ENCODE data around the gene CEP162. TPM values are rescaled to one million over a fixed set of nuclear protein-coding genes. Genes with fewer than 3 reads are reported as not detected.

The CEP162 gene
- total and polyA plus RNA-seq, 2 experiments from 2014 or later: 9.2 to 15.4 TPM

- Histone ChIP-seq H3K9me2 (ENCODE audit: insufficient read depth) (no peaks in the 10 kb centered on the region), H4K20me1 (replicated peaks; ENCODE audit: insufficient read depth) (no peaks in the 10 kb centered on the region), H3K79me2 (replicated peaks; ENCODE audit: insufficient read depth) (no peaks in the 10 kb centered on the region), H3K27me3 (ENCODE audit: insufficient read depth) (no peaks in the 10 kb centered on the region), H3F3A (replicated peaks; ENCODE audit: low read depth) (no peaks in the 10 kb centered on the region), H3K36me3 (ENCODE audit: insufficient read depth) (no peaks in the 10 kb centered on the region; the same call in 1 of the 2 replicates), H3K4me1 (ENCODE audit: insufficient read depth) (no peaks in the 10 kb centered on the region), H3K27ac (ENCODE audit: low read depth) (no peak overlapping the region), H2AFZ (no peak overlapping the region), H3K4me3 (no peak overlapping the region), H3K4me2 (no peak overlapping the region)
- Mint-ChIP-seq H3K36me3 (ENCODE audit: low read depth) (peaks cover 16% of the 10 kb centered on the region; the same call in 2 of the 3 replicates), H3K27ac (no peak overlapping the region), H3K4me1 (no peaks in the 10 kb centered on the region), H3K9me3 (no peaks in the 10 kb centered on the region; the same call in 2 of the 3 replicates), H3K27me3 (ENCODE audit: insufficient read depth, low read depth, poor library complexity) (no peaks in the 10 kb centered on the region), H3K4me3 (no peak overlapping the region)
- DNase-seq (ENCODE audit: low spot score) (no peak), ATAC-seq (no peak)
- TF ChIP-seq ZNF331 (CRISPR knock-in tag; IDR thresholded peaks at IDR 0.05; ENCODE audit: low read depth) (no peak), CREB1 (CRISPR knock-in tag; IDR thresholded peaks at IDR 0.05; ENCODE audit: low read depth) (no peak), REST (IDR thresholded peaks at IDR 0.05; ENCODE audit: unreplicated experiment) (no peak), POLR2AphosphoS5 (IDR thresholded peaks at IDR 0.05; ENCODE audit: low read depth) (no peak)
- TF ChIP-seq, protein P1, sequence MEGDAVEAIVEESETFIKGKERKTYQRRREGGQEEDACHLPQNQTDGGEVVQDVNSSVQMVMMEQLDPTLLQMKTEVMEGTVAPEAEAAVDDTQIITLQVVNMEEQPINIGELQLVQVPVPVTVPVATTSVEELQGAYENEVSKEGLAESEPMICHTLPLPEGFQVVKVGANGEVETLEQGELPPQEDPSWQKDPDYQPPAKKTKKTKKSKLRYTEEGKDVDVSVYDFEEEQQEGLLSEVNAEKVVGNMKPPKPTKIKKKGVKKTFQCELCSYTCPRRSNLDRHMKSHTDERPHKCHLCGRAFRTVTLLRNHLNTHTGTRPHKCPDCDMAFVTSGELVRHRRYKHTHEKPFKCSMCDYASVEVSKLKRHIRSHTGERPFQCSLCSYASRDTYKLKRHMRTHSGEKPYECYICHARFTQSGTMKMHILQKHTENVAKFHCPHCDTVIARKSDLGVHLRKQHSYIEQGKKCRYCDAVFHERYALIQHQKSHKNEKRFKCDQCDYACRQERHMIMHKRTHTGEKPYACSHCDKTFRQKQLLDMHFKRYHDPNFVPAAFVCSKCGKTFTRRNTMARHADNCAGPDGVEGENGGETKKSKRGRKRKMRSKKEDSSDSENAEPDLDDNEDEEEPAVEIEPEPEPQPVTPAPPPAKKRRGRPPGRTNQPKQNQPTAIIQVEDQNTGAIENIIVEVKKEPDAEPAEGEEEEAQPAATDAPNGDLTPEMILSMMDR (conservative IDR thresholded peaks at IDR 0.05; ENCODE audit: low read depth in 2 of 2): no peak
- TF ChIP-seq, protein P2, sequence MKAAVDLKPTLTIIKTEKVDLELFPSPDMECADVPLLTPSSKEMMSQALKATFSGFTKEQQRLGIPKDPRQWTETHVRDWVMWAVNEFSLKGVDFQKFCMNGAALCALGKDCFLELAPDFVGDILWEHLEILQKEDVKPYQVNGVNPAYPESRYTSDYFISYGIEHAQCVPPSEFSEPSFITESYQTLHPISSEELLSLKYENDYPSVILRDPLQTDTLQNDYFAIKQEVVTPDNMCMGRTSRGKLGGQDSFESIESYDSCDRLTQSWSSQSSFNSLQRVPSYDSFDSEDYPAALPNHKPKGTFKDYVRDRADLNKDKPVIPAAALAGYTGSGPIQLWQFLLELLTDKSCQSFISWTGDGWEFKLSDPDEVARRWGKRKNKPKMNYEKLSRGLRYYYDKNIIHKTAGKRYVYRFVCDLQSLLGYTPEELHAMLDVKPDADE (IDR thresholded peaks at IDR 0.05): no peak
- TF ChIP-seq, protein P3, sequence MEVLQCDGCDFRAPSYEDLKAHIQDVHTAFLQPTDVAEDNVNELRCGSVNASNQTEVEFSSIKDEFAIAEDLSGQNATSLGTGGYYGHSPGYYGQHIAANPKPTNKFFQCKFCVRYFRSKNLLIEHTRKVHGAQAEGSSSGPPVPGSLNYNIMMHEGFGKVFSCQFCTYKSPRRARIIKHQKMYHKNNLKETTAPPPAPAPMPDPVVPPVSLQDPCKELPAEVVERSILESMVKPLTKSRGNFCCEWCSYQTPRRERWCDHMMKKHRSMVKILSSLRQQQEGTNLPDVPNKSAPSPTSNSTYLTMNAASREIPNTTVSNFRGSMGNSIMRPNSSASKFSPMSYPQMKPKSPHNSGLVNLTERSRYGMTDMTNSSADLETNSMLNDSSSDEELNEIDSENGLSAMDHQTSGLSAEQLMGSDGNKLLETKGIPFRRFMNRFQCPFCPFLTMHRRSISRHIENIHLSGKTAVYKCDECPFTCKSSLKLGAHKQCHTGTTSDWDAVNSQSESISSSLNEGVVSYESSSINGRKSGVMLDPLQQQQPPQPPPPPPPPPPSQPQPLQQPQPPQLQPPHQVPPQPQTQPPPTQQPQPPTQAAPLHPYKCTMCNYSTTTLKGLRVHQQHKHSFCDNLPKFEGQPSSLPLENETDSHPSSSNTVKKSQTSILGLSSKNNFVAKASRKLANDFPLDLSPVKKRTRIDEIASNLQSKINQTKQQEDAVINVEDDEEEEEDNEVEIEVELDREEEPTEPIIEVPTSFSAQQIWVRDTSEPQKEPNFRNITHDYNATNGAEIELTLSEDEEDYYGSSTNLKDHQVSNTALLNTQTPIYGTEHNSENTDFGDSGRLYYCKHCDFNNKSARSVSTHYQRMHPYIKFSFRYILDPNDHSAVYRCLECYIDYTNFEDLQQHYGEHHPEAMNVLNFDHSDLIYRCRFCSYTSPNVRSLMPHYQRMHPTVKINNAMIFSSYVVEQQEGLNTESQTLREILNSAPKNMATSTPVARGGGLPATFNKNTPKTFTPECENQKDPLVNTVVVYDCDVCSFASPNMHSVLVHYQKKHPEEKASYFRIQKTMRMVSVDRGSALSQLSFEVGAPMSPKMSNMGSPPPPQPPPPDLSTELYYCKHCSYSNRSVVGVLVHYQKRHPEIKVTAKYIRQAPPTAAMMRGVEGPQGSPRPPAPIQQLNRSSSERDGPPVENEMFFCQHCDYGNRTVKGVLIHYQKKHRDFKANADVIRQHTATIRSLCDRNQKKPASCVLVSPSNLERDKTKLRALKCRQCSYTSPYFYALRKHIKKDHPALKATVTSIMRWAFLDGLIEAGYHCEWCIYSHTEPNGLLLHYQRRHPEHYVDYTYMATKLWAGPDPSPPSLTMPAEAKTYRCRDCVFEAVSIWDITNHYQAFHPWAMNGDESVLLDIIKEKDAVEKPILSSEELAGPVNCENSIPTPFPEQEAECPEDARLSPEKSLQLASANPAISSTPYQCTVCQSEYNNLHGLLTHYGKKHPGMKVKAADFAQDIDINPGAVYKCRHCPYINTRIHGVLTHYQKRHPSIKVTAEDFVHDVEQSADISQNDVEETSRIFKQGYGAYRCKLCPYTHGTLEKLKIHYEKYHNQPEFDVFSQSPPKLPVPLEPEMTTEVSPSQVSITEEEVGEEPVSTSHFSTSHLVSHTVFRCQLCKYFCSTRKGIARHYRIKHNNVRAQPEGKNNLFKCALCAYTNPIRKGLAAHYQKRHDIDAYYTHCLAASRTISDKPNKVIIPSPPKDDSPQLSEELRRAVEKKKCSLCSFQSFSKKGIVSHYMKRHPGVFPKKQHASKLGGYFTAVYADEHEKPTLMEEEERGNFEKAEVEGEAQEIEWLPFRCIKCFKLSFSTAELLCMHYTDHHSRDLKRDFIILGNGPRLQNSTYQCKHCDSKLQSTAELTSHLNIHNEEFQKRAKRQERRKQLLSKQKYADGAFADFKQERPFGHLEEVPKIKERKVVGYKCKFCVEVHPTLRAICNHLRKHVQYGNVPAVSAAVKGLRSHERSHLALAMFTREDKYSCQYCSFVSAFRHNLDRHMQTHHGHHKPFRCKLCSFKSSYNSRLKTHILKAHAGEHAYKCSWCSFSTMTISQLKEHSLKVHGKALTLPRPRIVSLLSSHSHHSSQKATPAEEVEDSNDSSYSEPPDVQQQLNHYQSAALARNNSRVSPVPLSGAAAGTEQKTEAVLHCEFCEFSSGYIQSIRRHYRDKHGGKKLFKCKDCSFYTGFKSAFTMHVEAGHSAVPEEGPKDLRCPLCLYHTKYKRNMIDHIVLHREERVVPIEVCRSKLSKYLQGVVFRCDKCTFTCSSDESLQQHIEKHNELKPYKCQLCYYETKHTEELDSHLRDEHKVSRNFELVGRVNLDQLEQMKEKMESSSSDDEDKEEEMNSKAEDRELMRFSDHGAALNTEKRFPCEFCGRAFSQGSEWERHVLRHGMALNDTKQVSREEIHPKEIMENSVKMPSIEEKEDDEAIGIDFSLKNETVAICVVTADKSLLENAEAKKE (CRISPR knock-in tag; IDR thresholded peaks at IDR 0.05): no peak
These were observed 45.4 kb downstream of the CEP162 start for GRCh38 chr6:84182001-84182400.
